Endothelial cell of umbilical vein (primary cell): ENCODE data around the gene EPB41L3. TPM values are rescaled to one million over a fixed set of nuclear protein-coding genes. Genes with fewer than 3 reads are reported as not detected.

ENCODE experiments used
- BruUV-seq: library from RNA; stranded (reverse); fragments of 400-500 nt; replicated peaks from 2 replicates; lab custom pipeline; 2021; lab: Mats Ljungman, UMichigan
- CTCF ChIA-PET: fragments of 300-600, 350-600 bp; sonication (Branson Sonifier 250); formaldehyde crosslinking; loops from one replicate; lab custom pipeline; 2021; ENCODE audit warnings: antibody characterized with exemption, inconsistent platforms; lab: Charles Lee
- POLR2A ChIA-PET: fragments of 300-600, 350-600 bp; sonication (Branson Sonifier 250); formaldehyde crosslinking; loops from one replicate; lab custom pipeline; 2021; ENCODE audit warnings: antibody characterized with exemption, inconsistent platforms; lab: Charles Lee
- DNase-seq: peaks from one replicate; pipeline ENCODE4 v3.0.0-alpha.2; 2011; ENCODE audit warnings: low read depth, low spot score
- FAIRE-seq: peaks from 2 replicates; lab custom pipeline; 2011; peaks lifted over from hg19 to GRCh38; lab: Jason Lieb, UNC
- H2AFZ ChIP-seq: 2 replicates; pipeline ENCODE4 v1.6.0; 2012; ENCODE audit warnings: low read depth, low read length, control low read depth, inconsistent platforms
- H3K27ac ChIP-seq: 2 replicates; pipeline ENCODE4 v1.5.1; 2011; ENCODE audit warnings: low read depth, mild to moderate bottlenecking, control low read depth, low read length, moderate library complexity; ENCODE audit not compliant: insufficient read depth
- H3K27me3 ChIP-seq, 2 experiments: 2 replicates each; pipeline versions ENCODE4 v1.6.0 to v1.6.1; 2011; ENCODE audit warnings: low read length in 2 of 2, mixed read lengths in 1 of 2; ENCODE audit not compliant: control insufficient read depth in 2 of 2, insufficient read depth in 2 of 2
- H3K36me3 ChIP-seq, 2 experiments: 2 replicates in 1 of 2; 3 replicates in 1 of 2; pipeline ENCODE4 v1.5.1; 2011; ENCODE audit warnings: low read length in 2 of 2, mild to moderate bottlenecking in 1 of 2, moderate library complexity in 1 of 2; ENCODE audit not compliant: control insufficient read depth in 2 of 2, insufficient read depth in 2 of 2; ENCODE audit errors: extremely low read depth in 1 of 2
- H3K4me1 ChIP-seq: 3 replicates; pipeline ENCODE4 v1.5.1; 2011; ENCODE audit warnings: mild to moderate bottlenecking, low read length; ENCODE audit not compliant: control insufficient read depth, insufficient read depth; ENCODE audit errors: extremely low read depth
- H3K4me2 ChIP-seq: 2 replicates; pipeline ENCODE4 v1.6.1; 2011; ENCODE audit warnings: low read length, control low read depth, mixed read lengths; ENCODE audit not compliant: insufficient read depth
- H3K4me3 ChIP-seq, 3 experiments: fragments of 200-600 bp in 1 of 3; sonication (generic), shearing (Covaris generic) in 1 of 3; replicated peaks in 1 of 3; 2 replicates each; pipeline ENCODE4 v1.5.1; 2011 to 2016; ENCODE audit warnings: control low read depth in 3 of 3, low read length in 3 of 3, mild to moderate bottlenecking in 2 of 3, inconsistent platforms in 1 of 3, low read depth in 1 of 3, moderate library complexity in 1 of 3; ENCODE audit not compliant: insufficient read depth in 1 of 3
- H3K79me2 ChIP-seq: 2 replicates; pipeline ENCODE4 v1.6.0; 2012; ENCODE audit warnings: low read length, inconsistent platforms; ENCODE audit not compliant: control insufficient read depth, insufficient read depth
- H3K9ac ChIP-seq: replicated peaks from 2 replicates; pipeline ENCODE3; 2011; ENCODE audit warnings: low read length, control low read depth; ENCODE audit not compliant: insufficient read depth; ENCODE audit errors: extremely low read depth
- H3K9me1 ChIP-seq: replicated peaks from 3 replicates; pipeline ENCODE4 v1.6.0; 2011; ENCODE audit warnings: mild to moderate bottlenecking, low read length; ENCODE audit not compliant: control insufficient read depth, insufficient read depth; ENCODE audit errors: extremely low read depth
- H3K9me3 ChIP-seq: replicated peaks from 2 replicates; pipeline ENCODE4 v1.5.1; 2012; ENCODE audit warnings: low read length, inconsistent platforms; ENCODE audit not compliant: control insufficient read depth, insufficient read depth
- H4K20me1 ChIP-seq: replicated peaks from 2 replicates; pipeline ENCODE3; 2011; ENCODE audit warnings: mild to moderate bottlenecking, low read length; ENCODE audit not compliant: control insufficient read depth, insufficient read depth; ENCODE audit errors: extremely low read depth
- EZH2 ChIP-seq: IDR thresholded peaks from 2 replicates; pipeline ENCODE4 v1.6.1; 2012; ENCODE audit warnings: borderline replicate concordance, low read depth, mild to moderate bottlenecking, moderate library complexity, low read length, inconsistent platforms; ENCODE audit not compliant: severe bottlenecking
- FOS ChIP-seq: IDR thresholded peaks from 2 replicates; pipeline ENCODE4 v1.6.1; 2011; ENCODE audit warnings: mild to moderate bottlenecking, low read length, moderate library complexity, borderline replicate concordance; ENCODE audit not compliant: insufficient read depth
- GATA2 ChIP-seq: IDR thresholded peaks from 2 replicates; pipeline ENCODE4 v1.7.0; 2011; ENCODE audit warnings: low read depth, mild to moderate bottlenecking, moderate library complexity, mixed read lengths, low read length; ENCODE audit not compliant: insufficient read length, insufficient read depth
- JUN ChIP-seq: IDR thresholded peaks from 2 replicates; pipeline ENCODE4 v1.6.1; 2011; ENCODE audit warnings: borderline replicate concordance, low read depth; ENCODE audit not compliant: insufficient read length, insufficient read depth
- MAX ChIP-seq: IDR thresholded peaks from 2 replicates; pipeline ENCODE4 v1.6.1; 2011; ENCODE audit not compliant: insufficient read depth, insufficient read length
- MYC ChIP-seq: IDR thresholded peaks from one replicate; pipeline ENCODE4 v1.6.1; 2011; ENCODE audit warnings: mild to moderate bottlenecking, low read depth, low read length
- POLR2A ChIP-seq: IDR thresholded peaks from 2 replicates; pipeline ENCODE4 v1.6.1; 2012; ENCODE audit warnings: low read depth, mild to moderate bottlenecking, control low read depth, low read length
- POLR2AphosphoS5 ChIP-seq: IDR thresholded peaks from 2 replicates; pipeline ENCODE4 v1.6.1; 2012; ENCODE audit warnings: low read depth, mild to moderate bottlenecking, control low read depth, low read length, moderate library complexity; ENCODE audit not compliant: insufficient read depth
- dilution Hi-C: fragments of 300-500 bp; cut with MboI; formaldehyde crosslinking; loops from one replicate; pipeline ENCODE4 v1.15.0; 2019; ENCODE audit warnings: low sequenced_read_pairs; ENCODE audit not compliant: extremely low pct_ligation_motif_present
- intact Hi-C: fragments of 100-400 bp; cut with micrococcal nuclease; formaldehyde crosslinking; loops from one replicate; pipeline ENCODE4 v1.10.0; 2022
- polyA plus RNA-seq, 4 experiments: library from polyadenylated mRNA; depleted of rRNA in 3 of 4; stranded (reverse) in 3 of 4; unstranded in 1 of 4; fragments of >200 nt; gene quantifications; 2 replicates each; pipeline versions ENCODE4 v1.2.1 to v1.2.3, GENCODE V29; 2011 to 2012; ENCODE audit warnings: missing spikeins in 1 of 4
- total RNA-seq: library from RNA; stranded (reverse); gene quantifications from 2 replicates; pipeline ENCODE4 v1.2.3, GENCODE V29; 2021
- TF ChIP-seq, protein P1 (sequence below), 2 donors: IDR thresholded peaks; 1 replicate in 1 of 2; 2 replicates in 1 of 2; pipeline ENCODE4 v1.5.1; 2011; ENCODE audit warnings: low read length in 2 of 2, mild to moderate bottlenecking in 2 of 2, moderate library complexity in 2 of 2, control low read depth in 1 of 2, inconsistent platforms in 1 of 2, low read depth in 1 of 2; ENCODE audit not compliant: insufficient read depth in 1 of 2; ENCODE audit errors: extremely low read depth in 1 of 2

EPB41L3 gene
- total and polyA plus RNA-seq, 2 donors (not counting 3 experiments of a cell fraction or from before 2014, with no cell fraction given) = 38.9 to 114 TPM

GRCh38 chr18:5444847-5445246, 99.0 kb downstream of the EPB41L3 start:
- Histone ChIP-seq H3K9ac (no peak overlapping the region), H4K20me1 (no peaks in the 10 kb centered on the region), H2AFZ (no peak overlapping the region), H3K4me2 (no peak overlapping the region), H3K36me3 (no peaks in the 10 kb centered on the region), H3K9me1 (no peaks in the 10 kb centered on the region), H3K27ac (no peak overlapping the region), H3K27me3 (no peaks in the 10 kb centered on the region), H3K4me3 (no peak overlapping the region), H3K79me2 (no peaks in the 10 kb centered on the region), H3K9me3 (no peaks in the 10 kb centered on the region), H3K4me1 (peaks cover 3% of the 10 kb centered on the region)
- peak; percentile 4 for FAIRE-seq
- intact Hi-C loops = no loop called here
- DNase-seq = no peak
- TF ChIP-seq EZH2 (no peak), POLR2AphosphoS5 (no peak), GATA2 (no peak), FOS (no peak), POLR2A (no peak), JUN (no peak), MYC (no peak), MAX (no peak)
- TF ChIP-seq, protein P1, sequence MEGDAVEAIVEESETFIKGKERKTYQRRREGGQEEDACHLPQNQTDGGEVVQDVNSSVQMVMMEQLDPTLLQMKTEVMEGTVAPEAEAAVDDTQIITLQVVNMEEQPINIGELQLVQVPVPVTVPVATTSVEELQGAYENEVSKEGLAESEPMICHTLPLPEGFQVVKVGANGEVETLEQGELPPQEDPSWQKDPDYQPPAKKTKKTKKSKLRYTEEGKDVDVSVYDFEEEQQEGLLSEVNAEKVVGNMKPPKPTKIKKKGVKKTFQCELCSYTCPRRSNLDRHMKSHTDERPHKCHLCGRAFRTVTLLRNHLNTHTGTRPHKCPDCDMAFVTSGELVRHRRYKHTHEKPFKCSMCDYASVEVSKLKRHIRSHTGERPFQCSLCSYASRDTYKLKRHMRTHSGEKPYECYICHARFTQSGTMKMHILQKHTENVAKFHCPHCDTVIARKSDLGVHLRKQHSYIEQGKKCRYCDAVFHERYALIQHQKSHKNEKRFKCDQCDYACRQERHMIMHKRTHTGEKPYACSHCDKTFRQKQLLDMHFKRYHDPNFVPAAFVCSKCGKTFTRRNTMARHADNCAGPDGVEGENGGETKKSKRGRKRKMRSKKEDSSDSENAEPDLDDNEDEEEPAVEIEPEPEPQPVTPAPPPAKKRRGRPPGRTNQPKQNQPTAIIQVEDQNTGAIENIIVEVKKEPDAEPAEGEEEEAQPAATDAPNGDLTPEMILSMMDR (IDR thresholded peaks at IDR 0.05; ENCODE audit: extremely low read depth in 1 of 2, insufficient read depth in 1 of 2, low read depth in 1 of 2, low read length in 2 of 2) = no peak
- ChIA-PET CTCF (interaction anchor here (1.0 to 3.4 kb wide), 4 partner anchors 9 to 102 kb away, joined by 3 to 17 read pairs (median 5); no protein-coding TSS in a partner anchor), POLR2A (no interaction called here)
- dilution Hi-C loops = no loop called here
- no TSS peak for BruUV-seq
